Measurements from ENCODE around the gene NCEH1.
"Not testable (repeated sequence)": the region's sequence is repeated elsewhere in the genome, so short reads cannot be mapped to it uniquely, and the experiment has no call there.

Gene NCEH1

DNA sequence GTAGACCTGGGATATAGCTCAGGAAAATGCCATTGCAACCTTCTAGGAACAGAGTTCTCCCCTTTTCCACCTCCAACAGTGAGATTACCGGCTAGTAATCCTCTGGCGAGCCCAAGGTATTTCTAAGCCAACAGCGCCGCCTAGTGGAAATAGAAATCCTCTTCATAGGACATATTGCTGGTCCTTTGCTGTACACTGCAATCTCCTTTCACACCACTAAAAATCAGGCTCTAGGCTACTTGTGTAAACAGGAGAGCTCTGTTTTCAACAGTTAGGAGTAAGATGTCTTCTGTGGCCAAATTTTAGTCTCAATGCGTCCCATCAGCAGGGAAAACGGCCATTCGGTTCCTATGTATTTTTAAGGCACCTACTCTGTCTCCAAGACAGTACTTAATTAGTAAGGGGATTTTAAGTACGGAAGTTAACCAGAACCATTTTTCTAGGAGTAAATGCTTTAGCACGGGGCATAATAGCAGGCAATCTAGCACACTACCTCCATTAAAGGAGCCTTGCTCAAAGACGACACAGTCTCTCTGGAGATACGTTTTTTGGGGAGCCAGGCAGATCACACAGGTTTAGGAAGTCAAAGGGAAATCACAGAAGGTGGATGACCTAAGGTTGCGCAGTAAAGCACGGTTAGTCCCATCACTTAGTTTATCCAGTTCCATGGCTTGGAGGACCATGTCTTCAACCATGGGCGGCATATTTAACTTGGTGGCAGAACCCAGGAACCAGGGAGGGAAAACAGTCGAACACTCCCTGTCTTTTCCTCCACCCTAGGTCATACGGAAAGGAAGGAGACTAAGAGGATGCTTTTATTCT lies 43.8 kb downstream of the NCEH1 start:
- Histone ChIP-seq H4K20me1 (ENCODE audit: insufficient read depth, low read length, poor library complexity, severe bottlenecking) (no peaks in the 10 kb centered on the region), H3K4me2 (ENCODE audit: low read depth, low read length, poor library complexity, severe bottlenecking) (peak overlapping the region; percentile 42), H3K4me1 (ENCODE audit: insufficient read depth, low read length, poor library complexity, severe bottlenecking) (peaks cover 6% of the 10 kb centered on the region), H3K27me3 (ENCODE audit: insufficient read depth, low read length, poor library complexity, severe bottlenecking) (no peaks in the 10 kb centered on the region), H3K9ac (ENCODE audit: low read depth, low read length, poor library complexity, severe bottlenecking) (peak overlapping the region; percentile 37), H3K36me3 (ENCODE audit: insufficient read depth, low read length) (no peaks in the 10 kb centered on the region), H3K4me3 (ENCODE audit: low read length, poor library complexity, severe bottlenecking) (no peak overlapping the region), H3K79me2 (ENCODE audit: insufficient read depth, low read length) (no peaks in the 10 kb centered on the region), H3K9me2 (replicated peaks; ENCODE audit: low read depth, low read length) (no peaks in the 10 kb centered on the region), H2AFZ (ENCODE audit: low read length) (peak overlapping the region; percentile 38; the same call in 1 of the 2 replicates), H3K9me3 (ENCODE audit: insufficient read depth, low read depth, low read length) (no peaks in the 10 kb centered on the region), H3F3A (ENCODE audit: low read depth) (no peaks in the 10 kb centered on the region)
- TF ChIP-seq EZH2phosphoT487 (IDR thresholded peaks at IDR 0.05; ENCODE audit: borderline replicate concordance): no peak
- TF ChIP-seq, protein P1, sequence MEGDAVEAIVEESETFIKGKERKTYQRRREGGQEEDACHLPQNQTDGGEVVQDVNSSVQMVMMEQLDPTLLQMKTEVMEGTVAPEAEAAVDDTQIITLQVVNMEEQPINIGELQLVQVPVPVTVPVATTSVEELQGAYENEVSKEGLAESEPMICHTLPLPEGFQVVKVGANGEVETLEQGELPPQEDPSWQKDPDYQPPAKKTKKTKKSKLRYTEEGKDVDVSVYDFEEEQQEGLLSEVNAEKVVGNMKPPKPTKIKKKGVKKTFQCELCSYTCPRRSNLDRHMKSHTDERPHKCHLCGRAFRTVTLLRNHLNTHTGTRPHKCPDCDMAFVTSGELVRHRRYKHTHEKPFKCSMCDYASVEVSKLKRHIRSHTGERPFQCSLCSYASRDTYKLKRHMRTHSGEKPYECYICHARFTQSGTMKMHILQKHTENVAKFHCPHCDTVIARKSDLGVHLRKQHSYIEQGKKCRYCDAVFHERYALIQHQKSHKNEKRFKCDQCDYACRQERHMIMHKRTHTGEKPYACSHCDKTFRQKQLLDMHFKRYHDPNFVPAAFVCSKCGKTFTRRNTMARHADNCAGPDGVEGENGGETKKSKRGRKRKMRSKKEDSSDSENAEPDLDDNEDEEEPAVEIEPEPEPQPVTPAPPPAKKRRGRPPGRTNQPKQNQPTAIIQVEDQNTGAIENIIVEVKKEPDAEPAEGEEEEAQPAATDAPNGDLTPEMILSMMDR (conservative IDR thresholded peaks at IDR 0.05; ENCODE audit: low read length): peak; percentile 81

DNA sequence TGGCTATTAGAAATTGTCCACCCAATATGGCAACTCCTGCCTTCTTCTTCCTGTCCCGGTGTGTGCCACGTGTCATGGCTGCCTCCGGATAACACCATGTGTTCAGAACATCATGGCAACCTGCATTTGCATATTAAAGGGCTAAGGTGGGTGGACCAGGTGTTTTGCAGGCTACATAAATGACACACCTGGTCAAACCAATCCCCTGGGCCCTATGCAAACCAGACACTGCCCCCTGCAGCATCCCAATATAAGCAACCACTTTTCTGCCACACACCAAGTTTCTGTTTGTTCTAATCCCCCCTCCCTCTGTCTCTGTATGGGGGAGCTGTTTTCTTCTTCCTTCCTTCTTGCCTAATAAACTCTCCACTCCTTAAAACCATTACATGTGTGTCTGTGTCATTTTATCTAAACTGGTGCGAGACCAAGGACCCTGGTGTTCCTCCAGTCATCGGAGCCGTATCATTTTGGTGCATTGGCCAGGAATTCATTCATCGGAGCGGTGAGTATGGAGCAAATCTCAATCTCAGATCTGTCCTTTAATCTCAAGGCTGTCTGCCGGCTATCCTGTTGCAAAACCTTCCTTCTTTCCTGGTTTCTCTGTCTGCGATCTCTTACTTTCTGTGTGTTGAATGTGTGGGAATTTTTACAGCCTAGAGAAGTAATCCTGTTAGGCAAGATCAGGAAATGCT lies 44.5 kb downstream of the NCEH1 start:
- Histone ChIP-seq H3K4me3 (ENCODE audit: low read length, poor library complexity, severe bottlenecking) (no peak overlapping the region), H3K27me3 (ENCODE audit: insufficient read depth, low read length, poor library complexity, severe bottlenecking) (no peaks in the 10 kb centered on the region), H3K4me2 (ENCODE audit: low read depth, low read length, poor library complexity, severe bottlenecking) (peak overlapping the region; percentile 42), H3K4me1 (ENCODE audit: insufficient read depth, low read length, poor library complexity, severe bottlenecking) (peaks cover 6% of the 10 kb centered on the region), H3K36me3 (ENCODE audit: insufficient read depth, low read length) (no peaks in the 10 kb centered on the region), H4K20me1 (ENCODE audit: insufficient read depth, low read length, poor library complexity, severe bottlenecking) (no peaks in the 10 kb centered on the region), H3F3A (ENCODE audit: low read depth) (no peaks in the 10 kb centered on the region), H3K9ac (ENCODE audit: low read depth, low read length, poor library complexity, severe bottlenecking) (peak overlapping the region; percentile 37), H2AFZ (ENCODE audit: low read length) (peak overlapping the region; percentile 38; the same call in 1 of the 2 replicates), H3K9me3 (ENCODE audit: insufficient read depth, low read depth, low read length) (no peaks in the 10 kb centered on the region), H3K79me2 (ENCODE audit: insufficient read depth, low read length) (no peaks in the 10 kb centered on the region), H3K9me2 (replicated peaks; ENCODE audit: low read depth, low read length) (no peaks in the 10 kb centered on the region)
- TF ChIP-seq, protein P1 (conservative IDR thresholded peaks at IDR 0.05; ENCODE audit: low read length): peak; percentile 48; the same call in 1 of the 2 replicates
- TF ChIP-seq EZH2phosphoT487 (IDR thresholded peaks at IDR 0.05; ENCODE audit: borderline replicate concordance): no peak

DNA sequence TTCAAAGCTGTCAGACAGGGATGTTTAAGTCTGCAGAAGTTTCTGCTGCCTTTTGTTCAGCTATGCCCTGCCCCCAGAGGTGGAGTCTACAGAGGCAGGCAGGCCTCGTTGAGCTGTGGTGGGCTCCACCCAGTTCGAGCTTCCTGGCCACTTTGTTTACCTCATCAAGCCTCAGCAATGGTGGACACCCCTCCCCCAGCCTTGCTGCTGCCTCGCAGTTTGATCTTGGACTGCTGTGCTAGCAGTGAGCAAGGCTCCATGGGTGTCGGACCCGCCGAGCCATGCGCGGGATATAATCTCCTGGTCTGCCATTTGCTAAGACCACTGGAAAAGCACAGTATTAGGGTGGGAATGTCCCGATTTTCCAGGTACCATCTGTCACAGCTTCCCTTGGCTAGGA lies 45.4 kb downstream of the NCEH1 start:
- H3K9me2 ChIP-seq (replicated peaks; ENCODE audit: low read depth, low read length); H3K9ac ChIP-seq (ENCODE audit: low read depth, low read length, poor library complexity, severe bottlenecking); H3K27me3 ChIP-seq (ENCODE audit: insufficient read depth, low read length, poor library complexity, severe bottlenecking); H2AFZ ChIP-seq (ENCODE audit: low read length); H3K36me3 ChIP-seq (ENCODE audit: insufficient read depth, low read length); H3K9me3 ChIP-seq (ENCODE audit: insufficient read depth, low read depth, low read length); H3K4me2 ChIP-seq (ENCODE audit: low read depth, low read length, poor library complexity, severe bottlenecking); H4K20me1 ChIP-seq (ENCODE audit: insufficient read depth, low read length, poor library complexity, severe bottlenecking); H3F3A ChIP-seq (ENCODE audit: low read depth); H3K79me2 ChIP-seq (ENCODE audit: insufficient read depth, low read length); H3K4me3 ChIP-seq (ENCODE audit: low read length, poor library complexity, severe bottlenecking): not testable (repeated sequence)
- H3K4me1 ChIP-seq (ENCODE audit: insufficient read depth, low read length, poor library complexity, severe bottlenecking): peaks cover 10% of the 10 kb centered on the region

DNA sequence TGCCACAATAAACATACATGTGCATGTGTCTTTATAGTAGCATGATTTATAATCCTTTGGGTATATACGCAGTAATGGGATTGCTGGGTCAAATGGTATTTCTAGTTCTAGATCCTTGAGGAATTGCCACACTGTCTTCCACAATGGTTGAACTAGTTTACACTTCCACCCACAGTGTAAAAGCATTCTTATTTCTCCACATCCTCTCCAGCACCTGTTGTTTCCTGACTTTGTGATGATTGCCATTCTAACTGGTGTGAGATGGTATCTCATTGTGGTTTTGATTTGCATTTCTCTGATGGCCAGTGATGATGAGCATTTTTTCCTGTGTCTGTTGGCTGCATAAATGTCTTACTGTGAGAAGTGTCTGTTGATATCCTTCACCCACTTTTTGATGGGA lies 50.4 kb downstream of the NCEH1 start:
- not testable (repeated sequence) for H3K27me3 ChIP-seq (ENCODE audit: insufficient read depth, low read length, poor library complexity, severe bottlenecking); H3K79me2 ChIP-seq (ENCODE audit: insufficient read depth, low read length); H3F3A ChIP-seq (ENCODE audit: low read depth); H3K9me3 ChIP-seq (ENCODE audit: insufficient read depth, low read depth, low read length); H4K20me1 ChIP-seq (ENCODE audit: insufficient read depth, low read length, poor library complexity, severe bottlenecking); H3K36me3 ChIP-seq (ENCODE audit: insufficient read depth, low read length); H3K9me2 ChIP-seq (replicated peaks; ENCODE audit: low read depth, low read length); H2AFZ ChIP-seq (ENCODE audit: low read length); H3K4me3 ChIP-seq (ENCODE audit: low read length, poor library complexity, severe bottlenecking); H3K9ac ChIP-seq (ENCODE audit: low read depth, low read length, poor library complexity, severe bottlenecking)
- H3K4me2 ChIP-seq (ENCODE audit: low read depth, low read length, poor library complexity, severe bottlenecking): peak overlapping the region; percentile 48
- peaks cover 24% of the 10 kb centered on the region for H3K4me1 ChIP-seq (ENCODE audit: insufficient read depth, low read length, poor library complexity, severe bottlenecking)
